ENCODE measurements around the gene HRH3. TPM values are rescaled to one million over a fixed set of nuclear protein-coding genes. Genes with fewer than 3 reads are reported as not detected.

HRH3 gene
- total RNA-seq, 2 donors from 2014 or later: not detected

DNA sequence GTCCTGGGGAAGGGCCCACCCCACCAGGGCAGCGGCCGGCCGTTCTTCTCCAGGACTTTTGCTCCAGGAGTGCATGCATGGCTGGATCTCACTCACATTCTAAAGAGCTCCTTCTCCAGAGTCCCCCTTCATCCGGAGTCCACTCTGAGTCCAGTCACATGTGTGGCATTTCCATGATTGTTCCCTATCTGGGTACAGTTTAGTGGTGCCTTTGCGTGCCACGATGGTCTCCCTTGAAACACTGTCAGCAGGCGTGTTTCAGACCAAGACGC is 39.2 kb upstream of the HRH3 start:
- peaks cover 40% of the 10 kb centered on the region for H3K36me3 ChIP-seq
- TF ChIP-seq, protein P1, sequence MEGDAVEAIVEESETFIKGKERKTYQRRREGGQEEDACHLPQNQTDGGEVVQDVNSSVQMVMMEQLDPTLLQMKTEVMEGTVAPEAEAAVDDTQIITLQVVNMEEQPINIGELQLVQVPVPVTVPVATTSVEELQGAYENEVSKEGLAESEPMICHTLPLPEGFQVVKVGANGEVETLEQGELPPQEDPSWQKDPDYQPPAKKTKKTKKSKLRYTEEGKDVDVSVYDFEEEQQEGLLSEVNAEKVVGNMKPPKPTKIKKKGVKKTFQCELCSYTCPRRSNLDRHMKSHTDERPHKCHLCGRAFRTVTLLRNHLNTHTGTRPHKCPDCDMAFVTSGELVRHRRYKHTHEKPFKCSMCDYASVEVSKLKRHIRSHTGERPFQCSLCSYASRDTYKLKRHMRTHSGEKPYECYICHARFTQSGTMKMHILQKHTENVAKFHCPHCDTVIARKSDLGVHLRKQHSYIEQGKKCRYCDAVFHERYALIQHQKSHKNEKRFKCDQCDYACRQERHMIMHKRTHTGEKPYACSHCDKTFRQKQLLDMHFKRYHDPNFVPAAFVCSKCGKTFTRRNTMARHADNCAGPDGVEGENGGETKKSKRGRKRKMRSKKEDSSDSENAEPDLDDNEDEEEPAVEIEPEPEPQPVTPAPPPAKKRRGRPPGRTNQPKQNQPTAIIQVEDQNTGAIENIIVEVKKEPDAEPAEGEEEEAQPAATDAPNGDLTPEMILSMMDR (IDR thresholded peaks at IDR 0.05): no peak
- peak overlapping the region in 1 of 2 donors; percentile 25 for H3K27ac ChIP-seq
- H3K9me3 ChIP-seq: no peaks in the 10 kb centered on the region
- H3K4me3 ChIP-seq: no peak overlapping the region
- no peak for ATAC-seq (ENCODE audit: insufficient number of reproducible peaks, low FRiP score, low read depth)
- peaks cover 0 to 22% of the 10 kb centered on the region in 2 donors for H3K4me1 ChIP-seq (ENCODE audit: control insufficient read depth in 1 of 2, low read depth in 2 of 2)
- no peak for DNase-seq (ENCODE audit: low spot score)
- no peaks in the 10 kb centered on the region for H3K27me3 ChIP-seq (replicated peaks; ENCODE audit: insufficient read depth)

DNA sequence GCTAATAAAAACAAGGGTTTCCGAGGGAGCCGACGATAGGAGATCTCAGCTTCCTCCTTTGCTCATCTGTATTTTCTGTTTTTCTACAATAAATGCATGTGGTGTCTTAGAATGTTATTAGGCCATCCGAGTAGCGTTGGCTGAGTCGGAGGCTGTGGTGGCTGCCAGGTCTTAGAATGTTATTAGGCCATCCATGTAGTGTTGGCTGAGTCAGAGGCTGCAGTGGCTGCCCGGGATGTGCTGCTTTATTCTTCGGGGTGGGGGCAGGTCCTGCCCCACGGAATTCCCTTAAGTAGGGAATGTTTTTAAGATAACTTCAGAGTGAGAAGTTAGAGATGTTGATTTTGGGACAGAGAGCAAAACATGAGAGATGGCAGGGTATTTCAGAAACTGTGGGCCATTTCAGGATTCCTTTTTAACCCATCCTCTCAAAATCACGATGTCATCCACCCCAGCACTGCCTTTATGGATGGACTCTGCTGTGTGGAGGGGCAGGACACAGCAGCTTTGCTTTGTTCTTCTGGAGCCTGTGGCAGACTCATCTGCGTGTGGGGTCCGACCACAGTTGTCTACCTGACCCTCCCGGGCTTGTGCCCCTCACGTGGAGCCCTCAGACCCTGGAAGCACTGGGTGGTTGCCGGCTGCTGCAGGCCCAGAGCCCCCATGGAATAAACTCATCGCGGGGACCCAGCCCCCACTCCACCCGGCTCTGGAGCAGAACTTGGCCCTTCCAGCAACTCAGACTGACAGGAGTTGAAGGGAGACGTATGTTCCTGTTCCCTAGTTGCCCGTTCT is 38.6 kb upstream of the HRH3 start:
- Histone ChIP-seq H3K36me3 (peaks cover 39% of the 10 kb centered on the region), H3K4me3 (no peak overlapping the region), H3K9me3 (no peaks in the 10 kb centered on the region), H3K4me1 (ENCODE audit: control insufficient read depth in 1 of 2, low read depth in 2 of 2) (peaks cover 0 to 25% of the 10 kb centered on the region in 2 donors), H3K27me3 (replicated peaks; ENCODE audit: insufficient read depth) (no peaks in the 10 kb centered on the region), H3K27ac (peak overlapping the region; percentile 3 to 25)
- peak; percentile 23 for DNase-seq (ENCODE audit: low spot score)
- TF ChIP-seq, protein P1 (IDR thresholded peaks at IDR 0.05): no peak
- peak; percentile 31 for ATAC-seq (ENCODE audit: insufficient number of reproducible peaks, low FRiP score, low read depth)

DNA sequence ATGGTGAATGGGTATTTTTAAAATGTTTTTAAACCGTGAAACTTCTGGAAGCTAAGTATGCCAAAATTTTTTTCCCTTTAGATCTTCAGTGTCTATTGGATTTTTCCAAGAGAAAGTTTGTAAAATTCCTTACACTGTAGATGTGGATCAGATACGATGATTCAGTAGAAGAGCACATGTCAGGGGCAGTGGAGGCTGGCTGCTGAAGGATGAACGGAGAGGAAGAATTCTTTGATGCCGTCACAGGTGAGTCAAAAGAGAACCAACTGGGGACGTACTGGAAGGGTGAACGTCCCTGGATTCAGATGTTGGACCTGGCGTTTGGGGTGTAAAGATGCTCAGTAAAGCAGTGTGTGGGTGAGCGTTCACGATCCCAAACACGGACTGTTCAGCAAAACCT is 35.9 kb upstream of the HRH3 start:
- peaks cover 16% of the 10 kb centered on the region for H3K36me3 ChIP-seq
- DNase-seq (ENCODE audit: low spot score): no peak
- ATAC-seq (ENCODE audit: insufficient number of reproducible peaks, low FRiP score, low read depth): no peak
- H3K27ac ChIP-seq: no peak overlapping the region
- H3K4me3 ChIP-seq: no peak overlapping the region
- peaks cover 0 to 25% of the 10 kb centered on the region in 2 donors for H3K4me1 ChIP-seq (ENCODE audit: control insufficient read depth in 1 of 2, low read depth in 2 of 2)
- H3K27me3 ChIP-seq (replicated peaks; ENCODE audit: insufficient read depth): no peaks in the 10 kb centered on the region
- TF ChIP-seq, protein P1 (IDR thresholded peaks at IDR 0.05): no peak
- no peaks in the 10 kb centered on the region for H3K9me3 ChIP-seq

DNA sequence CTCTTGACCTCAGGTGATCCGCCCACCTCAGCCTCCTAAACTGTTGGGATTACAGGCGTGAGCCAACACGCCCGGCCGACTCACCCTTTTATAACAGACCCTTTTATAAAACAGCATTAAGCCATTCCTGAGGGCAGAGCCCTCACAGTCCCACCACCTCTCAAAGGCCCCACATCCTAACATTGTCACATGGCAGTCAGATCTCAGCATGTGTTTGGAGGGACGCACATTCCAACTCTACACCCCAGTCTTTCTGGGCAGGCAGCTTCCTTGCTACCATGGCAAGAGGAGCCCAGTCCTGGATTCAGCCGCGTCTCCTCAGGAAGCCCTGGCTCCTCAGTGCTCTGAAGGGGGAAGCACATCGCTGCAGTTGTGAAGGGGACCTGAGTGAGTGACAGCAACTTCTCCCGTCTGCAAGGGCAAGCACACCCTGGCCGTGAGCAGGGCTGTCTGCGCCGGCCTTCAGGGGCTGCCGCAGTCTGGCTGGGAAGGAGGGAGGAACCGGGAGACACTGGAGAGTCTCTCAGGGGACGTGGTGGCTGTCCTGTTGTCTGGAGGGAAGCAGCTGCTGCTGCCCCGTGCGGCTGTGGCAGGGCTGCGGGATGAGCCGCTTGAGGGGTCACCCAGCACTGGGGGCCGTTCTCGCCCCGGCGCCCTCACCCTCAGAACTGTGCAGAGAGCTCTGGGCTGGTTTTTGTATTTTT is 34.1 kb upstream of the HRH3 start:
- H3K36me3 ChIP-seq: peaks cover 10% of the 10 kb centered on the region
- TF ChIP-seq, protein P1 (IDR thresholded peaks at IDR 0.05): no peak
- no peak for DNase-seq (ENCODE audit: low spot score)
- no peak overlapping the region for H3K27ac ChIP-seq
- H3K27me3 ChIP-seq (replicated peaks; ENCODE audit: insufficient read depth): no peaks in the 10 kb centered on the region
- no peaks in the 10 kb centered on the region for H3K9me3 ChIP-seq
- no peak for ATAC-seq (ENCODE audit: insufficient number of reproducible peaks, low FRiP score, low read depth)
- H3K4me3 ChIP-seq: no peak overlapping the region
- peaks cover 0 to 25% of the 10 kb centered on the region in 2 donors for H3K4me1 ChIP-seq (ENCODE audit: control insufficient read depth in 1 of 2, low read depth in 2 of 2)

DNA sequence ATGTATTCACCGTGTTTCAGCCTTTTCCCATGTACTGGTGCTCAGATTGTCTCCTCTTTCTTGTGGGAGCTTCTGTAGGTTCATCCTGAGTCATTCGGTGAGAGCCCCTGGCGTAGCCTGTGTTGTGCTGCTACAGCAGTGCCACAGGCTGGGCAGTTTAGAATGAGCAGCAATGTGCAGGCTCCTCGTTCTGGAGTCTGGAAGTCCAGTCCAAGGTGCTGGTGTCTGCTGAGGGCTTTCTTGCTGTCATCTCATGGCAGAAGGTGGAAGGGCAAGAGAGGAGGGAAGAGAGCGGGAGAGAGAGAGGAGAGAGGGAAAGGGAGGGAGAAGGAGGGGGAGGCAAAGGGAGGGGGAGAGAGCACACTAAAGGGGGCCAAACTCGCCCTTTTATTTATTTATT is 33.3 kb upstream of the HRH3 start:
- Histone ChIP-seq H3K4me1 (ENCODE audit: control insufficient read depth in 1 of 2, low read depth in 2 of 2) (peaks cover 0 to 19% of the 10 kb centered on the region in 2 donors), H3K4me3 (no peak overlapping the region), H3K9me3 (no peaks in the 10 kb centered on the region), H3K27ac (no peak overlapping the region), H3K36me3 (peaks cover 10% of the 10 kb centered on the region), H3K27me3 (replicated peaks; ENCODE audit: insufficient read depth) (no peaks in the 10 kb centered on the region)
- ATAC-seq (ENCODE audit: insufficient number of reproducible peaks, low FRiP score, low read depth) (no peak), DNase-seq (ENCODE audit: low spot score) (no peak)
- TF ChIP-seq, protein P1 (IDR thresholded peaks at IDR 0.05): no peak

Data from thoracic aorta (tissue), 2 donors.